ENCODE data around the gene UGT2B15.
"Not testable (repeated sequence)": the region's sequence is repeated elsewhere in the genome, so short reads cannot be mapped to it uniquely, and the experiment has no call there.

UGT2B15 gene

GRCh38 chr4:68670479-68670939, at the start of gene UGT2B15:
UGT2B15 (minus strand) TSS chr4:68670652; CDS start chr4:68670618, 34 bp downstream.
- DNase-seq: not testable (repeated sequence)

- no peak for DNase-seq
These were observed 48.6 kb upstream of the UGT2B15 start for GRCh38 chr4:68719075-68719473.

GRCh38 chr4:68718447-68719074, 48.1 kb upstream of the UGT2B15 start:
- DNase-seq: no peak

- DNase-seq: no peak
These were observed 47.5 kb upstream of the UGT2B15 start for GRCh38 chr4:68717999-68718398.

GRCh38 chr4:68714400-68714799, 43.9 kb upstream of the UGT2B15 start:
- no peak for DNase-seq

GRCh38 chr4:68712207-68712606, 41.8 kb upstream of the UGT2B15 start:
- DNase-seq: no peak

GRCh38 chr4:68708566-68708965, 38.1 kb upstream of the UGT2B15 start:
- DNase-seq: no peak

GRCh38 chr4:68703168-68703567, 32.7 kb upstream of the UGT2B15 start:
- not testable (repeated sequence) for DNase-seq

- no peak for DNase-seq
These were observed 29.7 kb upstream of the UGT2B15 start for GRCh38 chr4:68700152-68700551.

GRCh38 chr4:68693325-68694075, 23.0 kb upstream of the UGT2B15 start:
- peak; percentile 3 to 66 for DNase-seq

- DNase-seq: no peak
These were observed 20.7 kb upstream of the UGT2B15 start for GRCh38 chr4:68691186-68691585.

GRCh38 chr4:68683034-68683433, 12.6 kb upstream of the UGT2B15 start:
- peak in 1 of 2 experiments; percentile 0 for DNase-seq

- DNase-seq: not testable (repeated sequence)
These were observed 10.8 kb upstream of the UGT2B15 start for GRCh38 chr4:68681298-68681697.

GRCh38 chr4:68673143-68673542, 2.7 kb upstream of the UGT2B15 start:
- no peak for DNase-seq

GRCh38 chr4:68671217-68671616, 765 bp upstream of the UGT2B15 start:
- not testable (repeated sequence) for DNase-seq

GRCh38 chr4:68668537-68669163, 1.8 kb downstream of the UGT2B15 start:
- not testable (repeated sequence) for DNase-seq

- DNase-seq: not testable (repeated sequence)
These were observed 2.9 kb downstream of the UGT2B15 start for GRCh38 chr4:68667551-68667950.

- DNase-seq: not testable (repeated sequence)
These were observed 5.7 kb downstream of the UGT2B15 start for GRCh38 chr4:68664721-68665120.

GRCh38 chr4:68662836-68663574, 7.4 kb downstream of the UGT2B15 start:
- not testable (repeated sequence) for DNase-seq

GRCh38 chr4:68658672-68659071, 11.8 kb downstream of the UGT2B15 start:
- no peak for DNase-seq

GRCh38 chr4:68657022-68657594, 13.3 kb downstream of the UGT2B15 start:
- DNase-seq: not testable (repeated sequence)

- DNase-seq: not testable (repeated sequence)
These were observed 13.9 kb downstream of the UGT2B15 start for GRCh38 chr4:68656445-68656973.

Measured in NCI-H187 (cell line).